ENCODE measurements around the gene UNC13D.
"Not testable (repeated sequence)": the region's sequence is repeated elsewhere in the genome, so short reads cannot be mapped to it uniquely, and the experiment has no call there.

UNC13D gene

DNA sequence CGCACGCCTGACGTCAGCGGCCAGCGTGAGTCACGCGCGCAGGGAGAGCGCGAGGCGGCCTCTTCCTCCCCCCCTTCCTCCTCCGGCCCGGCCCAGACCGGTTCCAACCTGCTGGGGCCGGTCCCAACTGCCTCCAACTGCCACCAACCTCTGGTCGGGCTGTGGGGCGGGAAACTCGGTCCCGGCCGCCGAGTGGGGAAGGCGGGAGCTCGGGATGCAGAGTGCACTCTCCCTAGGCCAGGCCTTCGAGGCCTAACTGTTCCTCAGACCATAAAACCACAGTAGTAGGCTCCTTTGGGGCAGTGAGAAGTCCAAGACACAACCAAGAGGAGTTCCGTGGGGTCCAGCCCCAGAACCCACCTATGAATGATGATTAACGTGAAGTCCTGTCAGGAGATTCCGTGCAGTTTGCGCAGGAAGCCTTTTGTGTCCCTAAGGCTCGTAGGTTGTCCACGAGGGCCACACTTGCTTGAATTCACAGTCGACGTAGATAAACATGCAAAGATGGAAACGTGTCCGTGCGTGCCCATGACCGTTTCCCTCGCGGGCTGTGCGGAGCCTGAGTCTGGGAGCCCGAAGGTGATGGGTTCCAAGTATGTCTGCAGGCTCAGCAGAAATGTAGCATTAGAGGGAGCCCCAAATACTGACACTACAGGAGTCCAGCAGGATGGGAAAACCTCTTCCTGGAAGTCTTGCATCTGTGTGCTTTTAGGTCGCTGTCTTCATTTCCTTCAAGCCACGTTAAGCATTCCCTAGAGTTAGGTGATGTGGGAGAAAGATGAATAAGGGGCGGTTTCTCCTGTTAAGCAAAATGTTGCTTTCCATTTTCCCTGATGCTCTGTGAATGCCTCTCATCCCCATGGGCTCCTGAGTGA lies 59.0 kb downstream of the UNC13D start:
- Mint-ChIP-seq H3K4me1 (peaks cover 42% of the 10 kb centered on the region), H3K4me3 (peak overlapping the region; percentile 76), H3K27ac (peak overlapping the region; percentile 94), H3K27me3 (no peaks in the 10 kb centered on the region), H3K36me3 (peaks cover 2% of the 10 kb centered on the region), H3K9me3 (no peaks in the 10 kb centered on the region)

- Mint-ChIP-seq H3K36me3 (peaks cover 3% of the 10 kb centered on the region), H3K9me3 (no peaks in the 10 kb centered on the region), H3K4me1 (peaks cover 46% of the 10 kb centered on the region), H3K4me3 (peak within 1 kb of the TSS; percentile 76), H3K27me3 (no peaks in the 10 kb centered on the region), H3K27ac (peak within 1 kb of the TSS; percentile 94)
Measured at GRCh38 chr17:75784473-75785015, 59.7 kb downstream of the UNC13D start, which contains the start of gene UNK. Gene UNK (plus strand): TSS chr17:75784806. CDS start chr17:75784881, 75 bp downstream.

GRCh38 chr17:75783803-75784472 lies 60.3 kb downstream of the UNC13D start:
- H3K27me3 Mint-ChIP-seq, result no peaks in the 10 kb centered on the region

DNA sequence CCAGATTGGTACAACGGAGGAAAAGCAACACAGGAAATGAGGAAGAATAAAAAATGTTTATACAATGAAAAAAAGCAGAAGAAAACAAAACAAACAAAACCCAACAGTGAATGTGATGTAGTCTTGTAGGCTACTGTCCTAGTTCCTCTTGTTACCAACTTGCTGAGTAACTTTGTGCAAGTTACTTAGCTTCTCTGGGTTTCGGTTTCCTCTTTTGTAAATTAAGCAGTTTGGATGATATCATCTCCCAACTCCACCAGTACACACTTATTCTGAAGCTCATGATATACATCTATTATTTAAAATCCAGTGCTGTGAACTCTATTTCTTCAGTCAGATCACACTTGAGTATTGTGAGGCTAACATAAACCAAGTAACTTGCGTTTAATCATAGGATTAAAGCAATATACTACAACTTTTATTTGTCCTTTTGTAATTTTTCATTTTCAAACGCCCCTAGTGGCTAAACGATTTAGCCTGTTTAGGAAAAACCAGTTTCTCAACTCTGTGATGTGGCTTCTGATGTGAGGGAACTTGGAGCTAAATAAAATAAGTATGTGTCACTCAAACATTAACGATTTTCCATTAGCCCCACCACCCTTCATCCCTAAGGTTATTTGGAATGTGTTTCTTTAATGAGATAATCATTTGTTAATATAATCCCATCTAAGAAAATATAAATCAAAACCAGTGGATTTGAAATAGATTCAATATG lies 61.0 kb downstream of the UNC13D start:
- Mint-ChIP-seq H3K36me3 (peaks cover 11% of the 10 kb centered on the region), H3K4me3 (peak overlapping the region; percentile 76), H3K9me3 (no peaks in the 10 kb centered on the region), H3K27me3 (no peaks in the 10 kb centered on the region), H3K27ac (peak overlapping the region; percentile 94), H3K4me1 (peaks cover 41% of the 10 kb centered on the region)

More at GRCh38 chr17:75783803-75784472, 60.3 kb downstream of the UNC13D start:
- peak overlapping the region; percentile 76 for H3K4me3 Mint-ChIP-seq
- H3K27ac Mint-ChIP-seq, result peak overlapping the region; percentile 94
- peaks cover 4% of the 10 kb centered on the region for H3K36me3 Mint-ChIP-seq
- H3K9me3 Mint-ChIP-seq, result no peaks in the 10 kb centered on the region
- peaks cover 42% of the 10 kb centered on the region for H3K4me1 Mint-ChIP-seq

- Mint-ChIP-seq H3K4me3 (peak overlapping the region; percentile 98), H3K4me1 (peaks cover 42% of the 10 kb centered on the region), H3K36me3 (peaks cover 29% of the 10 kb centered on the region), H3K27me3 (no peaks in the 10 kb centered on the region), H3K9me3 (no peaks in the 10 kb centered on the region), H3K27ac (peak overlapping the region; percentile 99)
Measured at GRCh38 chr17:75779987-75780889, 64.0 kb downstream of the UNC13D start.

DNA sequence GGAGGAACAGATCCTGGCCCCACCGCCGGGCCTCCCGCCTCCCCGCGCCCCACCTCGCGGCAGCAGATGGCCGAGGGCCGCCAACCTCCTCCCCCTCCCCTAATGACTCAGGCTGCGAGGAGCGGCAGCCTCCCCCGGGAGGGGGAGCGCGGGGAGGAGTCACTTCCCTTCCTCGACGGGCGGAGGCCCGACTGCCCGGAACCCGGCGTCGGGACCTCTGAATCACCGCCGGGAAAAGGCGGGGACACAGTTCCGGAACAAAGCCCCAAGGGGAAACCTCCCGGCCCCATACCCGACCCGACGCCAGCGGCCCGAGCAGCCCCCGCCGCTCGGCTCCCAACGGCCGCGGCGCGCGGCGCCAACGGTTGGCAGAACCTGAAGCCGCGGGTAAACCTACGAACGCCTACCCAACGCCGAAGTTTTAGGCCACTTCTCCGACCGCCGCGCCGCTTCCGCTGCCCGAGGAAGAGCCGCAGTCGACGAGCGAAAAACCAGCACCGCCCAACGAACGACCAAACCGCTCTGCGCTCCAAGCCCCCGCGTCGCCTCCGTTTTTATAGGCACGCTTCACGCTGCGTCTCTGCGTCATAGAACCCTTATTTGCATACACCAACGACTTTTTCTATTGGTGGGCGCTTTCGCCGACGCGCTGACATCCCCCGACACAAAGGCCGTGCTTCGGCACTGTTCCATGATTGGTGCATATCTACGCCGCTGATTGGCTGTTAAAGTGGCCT lies 64.8 kb downstream of the UNC13D start:
- Mint-ChIP-seq H3K4me1 (peaks cover 39% of the 10 kb centered on the region), H3K9me3 (no peaks in the 10 kb centered on the region), H3K27me3 (no peaks in the 10 kb centered on the region), H3K4me3 (peak overlapping the region; percentile 98), H3K27ac (peak overlapping the region; percentile 99), H3K36me3 (peaks cover 28% of the 10 kb centered on the region)

DNA sequence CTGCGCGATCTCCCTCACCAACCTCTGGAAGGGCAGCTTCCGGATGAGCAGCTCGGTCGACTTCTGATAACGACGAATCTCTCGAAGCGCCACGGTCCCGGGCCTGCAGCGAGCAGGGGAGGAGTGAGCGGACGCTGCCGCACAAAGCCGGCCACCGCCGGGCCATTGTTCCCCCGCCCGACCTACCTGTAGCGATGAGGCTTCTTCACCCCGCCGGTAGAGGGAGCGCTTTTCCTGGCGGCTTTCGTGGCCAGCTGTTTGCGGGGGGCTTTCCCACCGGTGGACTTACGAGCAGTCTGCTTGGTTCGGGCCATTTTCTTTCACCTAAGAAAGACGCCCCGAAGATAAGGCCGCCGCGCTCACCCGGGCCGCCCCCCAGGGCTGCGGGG lies 65.3 kb downstream of the UNC13D start:
- Mint-ChIP-seq H3K27ac (peak overlapping the region; percentile 90), H3K36me3 (peaks cover 28% of the 10 kb centered on the region), H3K9me3 (no peaks in the 10 kb centered on the region), H3K4me3 (peak overlapping the region; percentile 98), H3K27me3 (no peaks in the 10 kb centered on the region), H3K4me1 (peaks cover 39% of the 10 kb centered on the region)

DNA sequence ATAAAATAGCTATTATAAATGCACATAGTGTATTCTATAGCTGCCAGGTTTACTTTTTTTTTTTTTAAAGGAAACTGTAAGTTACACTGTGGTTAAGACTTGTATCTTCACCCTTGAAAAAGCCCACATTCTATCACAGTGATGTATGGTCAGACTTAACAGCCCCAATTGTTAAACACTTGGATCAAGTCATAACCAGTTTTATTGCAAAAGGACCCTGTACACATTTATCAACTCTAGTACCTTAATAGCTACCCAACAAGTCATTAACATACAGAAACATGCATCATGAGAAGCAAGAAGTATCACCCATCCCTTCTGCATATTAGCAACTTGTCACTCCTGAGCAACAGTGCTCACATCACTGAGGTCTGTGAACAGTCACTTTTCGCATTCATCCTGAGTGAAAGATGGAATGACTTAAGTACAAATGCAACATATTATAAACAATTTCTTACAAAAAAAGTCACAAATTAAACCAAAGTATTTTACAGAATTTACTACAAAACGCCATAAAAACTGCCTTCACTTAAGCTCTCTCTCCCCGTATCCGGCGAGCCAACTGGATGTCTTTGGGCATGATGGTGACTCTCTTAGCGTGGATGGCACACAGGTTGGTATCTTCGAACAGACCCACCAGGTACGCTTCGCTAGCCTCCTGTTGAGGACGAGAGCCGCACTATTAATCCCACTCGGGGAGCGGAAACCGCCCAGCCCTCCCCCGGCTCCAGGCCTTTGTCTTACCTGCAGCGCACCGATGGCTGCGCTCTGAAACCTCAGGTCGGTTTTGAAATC lies 65.9 kb downstream of the UNC13D start:
- not testable (repeated sequence) for H3K27me3 Mint-ChIP-seq, H3K9me3 Mint-ChIP-seq
- Mint-ChIP-seq H3K36me3 (peaks cover 28% of the 10 kb centered on the region), H3K4me1 (peaks cover 33% of the 10 kb centered on the region), H3K4me3 (peak overlapping the region; percentile 98), H3K27ac (peak overlapping the region; percentile 90)

- peak overlapping the region; percentile 83 for H3K27ac Mint-ChIP-seq
- peak overlapping the region; percentile 98 for H3K4me3 Mint-ChIP-seq
- peaks cover 28% of the 10 kb centered on the region for H3K36me3 Mint-ChIP-seq
- H3K27me3 Mint-ChIP-seq, result no peaks in the 10 kb centered on the region
- peaks cover 28% of the 10 kb centered on the region for H3K4me1 Mint-ChIP-seq
- H3K9me3 Mint-ChIP-seq, result no peaks in the 10 kb centered on the region
Measured at GRCh38 chr17:75777296-75777922, 66.8 kb downstream of the UNC13D start.
